ENCODE results near the gene CFAP119.
A peak's percentile ranks its signal among the peaks of the same experiment; 100 is the strongest.

Gene CFAP119

DNA sequence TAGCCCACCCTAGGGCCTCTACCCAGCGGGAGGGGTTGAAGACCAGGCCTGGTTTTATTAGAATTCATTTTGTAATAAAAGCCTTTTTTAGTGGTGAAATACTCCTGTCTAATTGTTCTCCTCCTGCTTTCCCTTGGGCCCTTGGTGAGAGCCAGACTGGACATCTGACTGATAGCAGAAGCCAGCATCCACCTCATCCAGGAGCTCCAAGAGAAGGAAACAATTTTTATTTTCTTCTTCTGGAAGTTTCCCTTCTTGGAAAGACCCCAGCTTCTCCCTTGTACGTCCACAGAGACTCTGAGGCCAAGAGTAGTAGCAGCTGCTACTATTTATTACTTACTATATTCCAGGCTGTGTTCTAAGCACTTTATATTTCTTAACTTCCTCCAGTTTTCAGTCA, 17.7 kb downstream of the CFAP119 start:
- TF ChIP-seq ZNF565 (CRISPR knock-in tag; conservative IDR thresholded peaks at IDR 0.05; ENCODE audit: low read depth) = no peak
- TF ChIP-seq, protein P1, sequence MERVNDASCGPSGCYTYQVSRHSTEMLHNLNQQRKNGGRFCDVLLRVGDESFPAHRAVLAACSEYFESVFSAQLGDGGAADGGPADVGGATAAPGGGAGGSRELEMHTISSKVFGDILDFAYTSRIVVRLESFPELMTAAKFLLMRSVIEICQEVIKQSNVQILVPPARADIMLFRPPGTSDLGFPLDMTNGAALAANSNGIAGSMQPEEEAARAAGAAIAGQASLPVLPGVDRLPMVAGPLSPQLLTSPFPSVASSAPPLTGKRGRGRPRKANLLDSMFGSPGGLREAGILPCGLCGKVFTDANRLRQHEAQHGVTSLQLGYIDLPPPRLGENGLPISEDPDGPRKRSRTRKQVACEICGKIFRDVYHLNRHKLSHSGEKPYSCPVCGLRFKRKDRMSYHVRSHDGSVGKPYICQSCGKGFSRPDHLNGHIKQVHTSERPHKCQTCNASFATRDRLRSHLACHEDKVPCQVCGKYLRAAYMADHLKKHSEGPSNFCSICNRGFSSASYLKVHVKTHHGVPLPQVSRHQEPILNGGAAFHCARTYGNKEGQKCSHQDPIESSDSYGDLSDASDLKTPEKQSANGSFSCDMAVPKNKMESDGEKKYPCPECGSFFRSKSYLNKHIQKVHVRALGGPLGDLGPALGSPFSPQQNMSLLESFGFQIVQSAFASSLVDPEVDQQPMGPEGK (CRISPR knock-in tag; IDR thresholded peaks at IDR 0.05; ENCODE audit: borderline replicate concordance) = no peak
- TF ChIP-seq, protein P2, sequence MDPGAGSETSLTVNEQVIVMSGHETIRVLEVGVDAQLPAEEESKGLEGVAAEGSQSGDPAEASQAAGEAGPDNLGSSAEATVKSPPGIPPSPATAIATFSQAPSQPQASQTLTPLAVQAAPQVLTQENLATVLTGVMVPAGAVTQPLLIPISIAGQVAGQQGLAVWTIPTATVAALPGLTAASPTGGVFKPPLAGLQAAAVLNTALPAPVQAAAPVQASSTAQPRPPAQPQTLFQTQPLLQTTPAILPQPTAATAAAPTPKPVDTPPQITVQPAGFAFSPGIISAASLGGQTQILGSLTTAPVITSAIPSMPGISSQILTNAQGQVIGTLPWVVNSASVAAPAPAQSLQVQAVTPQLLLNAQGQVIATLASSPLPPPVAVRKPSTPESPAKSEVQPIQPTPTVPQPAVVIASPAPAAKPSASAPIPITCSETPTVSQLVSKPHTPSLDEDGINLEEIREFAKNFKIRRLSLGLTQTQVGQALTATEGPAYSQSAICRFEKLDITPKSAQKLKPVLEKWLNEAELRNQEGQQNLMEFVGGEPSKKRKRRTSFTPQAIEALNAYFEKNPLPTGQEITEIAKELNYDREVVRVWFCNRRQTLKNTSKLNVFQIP (CRISPR knock-in tag; IDR thresholded peaks at IDR 0.05; ENCODE audit: borderline replicate concordance, low read depth) = no peak
- TF ChIP-seq TCF4 (CRISPR knock-in tag; IDR thresholded peaks at IDR 0.05; ENCODE audit: borderline replicate concordance) = no peak
- TF ChIP-seq OSR1 (CRISPR knock-in tag; IDR thresholded peaks at IDR 0.05) = no peak
- ATAC-seq = no peak

DNA sequence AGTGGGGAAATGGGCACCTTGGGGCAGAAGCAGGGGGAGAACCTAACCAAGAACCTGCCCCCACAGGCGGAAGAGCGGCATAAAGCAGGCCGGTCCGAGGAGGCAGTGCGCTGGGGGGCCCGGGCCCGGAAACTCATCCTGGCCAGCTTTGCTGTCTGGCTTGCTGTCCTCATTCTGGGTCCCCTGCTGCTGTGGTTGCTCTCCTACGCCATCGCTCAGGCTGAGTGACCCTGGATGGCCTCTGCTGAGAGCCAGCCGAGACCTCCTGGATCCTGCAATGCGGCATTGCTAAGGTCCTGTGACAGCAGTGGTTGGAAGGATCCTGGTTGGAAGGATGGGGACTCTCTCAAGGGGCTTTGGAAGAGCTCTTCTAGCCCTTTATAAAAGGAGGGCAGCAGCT, 18.1 kb downstream of the CFAP119 start:
- TF ChIP-seq ZFP3 (CRISPR knock-in tag; IDR thresholded peaks at IDR 0.05) (no peak), ZC3H10 (CRISPR knock-in tag; IDR thresholded peaks at IDR 0.05) (no peak), ZNF70 (CRISPR knock-in tag; IDR thresholded peaks at IDR 0.05) (no peak), CREB5 (CRISPR knock-in tag; IDR thresholded peaks at IDR 0.05; ENCODE audit: low read depth) (no peak), ZFP30 (CRISPR knock-in tag; IDR thresholded peaks at IDR 0.05) (no peak), RARB (CRISPR knock-in tag; IDR thresholded peaks at IDR 0.05) (no peak), TCF4 (CRISPR knock-in tag; IDR thresholded peaks at IDR 0.05; ENCODE audit: borderline replicate concordance) (no peak), BACH2 (CRISPR knock-in tag; IDR thresholded peaks at IDR 0.05; ENCODE audit: borderline replicate concordance) (no peak), ESRRG (CRISPR knock-in tag; IDR thresholded peaks at IDR 0.05) (no peak), ARNTL (CRISPR knock-in tag; IDR thresholded peaks at IDR 0.05; ENCODE audit: borderline replicate concordance, low read depth) (no peak), SNAI2 (CRISPR knock-in tag; IDR thresholded peaks at IDR 0.05) (no peak), ZNF565 (CRISPR knock-in tag; conservative IDR thresholded peaks at IDR 0.05; ENCODE audit: low read depth) (no peak), TSHZ2 (CRISPR knock-in tag; IDR thresholded peaks at IDR 0.05) (no peak)
- TF ChIP-seq, protein P1 (CRISPR knock-in tag; IDR thresholded peaks at IDR 0.05; ENCODE audit: borderline replicate concordance) = no peak
- ATAC-seq = no peak

GRCh38 chr16:30741461-30741914, 20.4 kb downstream of the CFAP119 start:
- ATAC-seq = peak; percentile 94
- TF ChIP-seq ZNF70 (CRISPR knock-in tag; IDR thresholded peaks at IDR 0.05) (no peak), ZNF8 (CRISPR knock-in tag; IDR thresholded peaks at IDR 0.05) (no peak), ZC3H10 (CRISPR knock-in tag; IDR thresholded peaks at IDR 0.05) (no peak), PPARA (CRISPR knock-in tag; IDR thresholded peaks at IDR 0.05; ENCODE audit: borderline replicate concordance) (no peak), ARNTL (CRISPR knock-in tag; IDR thresholded peaks at IDR 0.05; ENCODE audit: borderline replicate concordance, low read depth) (no peak), ZFP3 (CRISPR knock-in tag; IDR thresholded peaks at IDR 0.05) (no peak), ISL1 (CRISPR knock-in tag; IDR thresholded peaks at IDR 0.05) (no peak; the same call in none of the 2 replicates)
- TF ChIP-seq, protein P3, sequence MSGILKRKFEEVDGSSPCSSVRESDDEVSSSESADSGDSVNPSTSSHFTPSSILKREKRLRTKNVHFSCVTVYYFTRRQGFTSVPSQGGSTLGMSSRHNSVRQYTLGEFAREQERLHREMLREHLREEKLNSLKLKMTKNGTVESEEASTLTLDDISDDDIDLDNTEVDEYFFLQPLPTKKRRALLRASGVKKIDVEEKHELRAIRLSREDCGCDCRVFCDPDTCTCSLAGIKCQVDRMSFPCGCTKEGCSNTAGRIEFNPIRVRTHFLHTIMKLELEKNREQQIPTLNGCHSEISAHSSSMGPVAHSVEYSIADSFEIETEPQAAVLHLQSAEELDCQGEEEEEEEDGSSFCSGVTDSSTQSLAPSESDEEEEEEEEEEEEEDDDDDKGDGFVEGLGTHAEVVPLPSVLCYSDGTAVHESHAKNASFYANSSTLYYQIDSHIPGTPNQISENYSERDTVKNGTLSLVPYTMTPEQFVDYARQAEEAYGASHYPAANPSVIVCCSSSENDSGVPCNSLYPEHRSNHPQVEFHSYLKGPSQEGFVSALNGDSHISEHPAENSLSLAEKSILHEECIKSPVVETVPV (CRISPR knock-in tag; IDR thresholded peaks at IDR 0.05) = no peak

Data from SK-N-SH treated with all-trans-retinoic acid at 6 μM for 48 hours (cell line).